GM13976 (cell line): ENCODE data around the gene CCNG2.

Source experiments
- DNase-seq: peaks from one replicate; pipeline ENCODE4 v3.0.0; 2012; ENCODE audit warnings: low spot score
- in situ Hi-C: fragments of 300-500 bp; cut with MboI; formaldehyde crosslinking; loops from one replicate; pipeline ENCODE4 v1.12.0; 2022; ENCODE audit warnings: low sequenced_read_pairs, mixed read lengths, inconsistent platforms; ENCODE audit not compliant: unreplicated experiment
- TF ChIP-seq, protein P1 (sequence below): IDR thresholded peaks from 2 replicates; pipeline ENCODE4 v1.5.1; 2012; ENCODE audit warnings: borderline replicate concordance, mild to moderate bottlenecking; ENCODE audit not compliant: insufficient read depth; ENCODE audit errors: extremely low read depth, missing control alignments, control extremely low read depth

Gene CCNG2

DNA sequence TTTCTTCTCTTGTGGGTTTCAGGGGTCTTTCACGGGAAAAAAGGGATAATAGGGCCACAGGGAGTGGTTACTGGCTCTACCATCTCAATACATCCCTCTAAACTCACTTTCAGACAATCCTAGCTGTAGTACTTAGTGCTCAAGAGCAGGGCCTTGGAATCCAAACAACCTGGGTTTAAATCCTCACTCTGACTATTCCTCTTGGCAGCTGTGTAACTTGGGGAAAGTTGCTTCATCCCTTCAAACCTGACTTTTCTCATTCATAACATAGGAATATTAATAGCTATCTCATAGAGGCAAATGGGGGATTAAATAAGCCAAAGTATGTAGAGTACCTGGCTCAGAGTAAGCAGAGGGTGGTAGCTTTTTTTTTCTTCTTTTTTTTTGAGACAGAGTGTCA lies 32.4 kb downstream of the CCNG2 start:
- TF ChIP-seq, protein P1, sequence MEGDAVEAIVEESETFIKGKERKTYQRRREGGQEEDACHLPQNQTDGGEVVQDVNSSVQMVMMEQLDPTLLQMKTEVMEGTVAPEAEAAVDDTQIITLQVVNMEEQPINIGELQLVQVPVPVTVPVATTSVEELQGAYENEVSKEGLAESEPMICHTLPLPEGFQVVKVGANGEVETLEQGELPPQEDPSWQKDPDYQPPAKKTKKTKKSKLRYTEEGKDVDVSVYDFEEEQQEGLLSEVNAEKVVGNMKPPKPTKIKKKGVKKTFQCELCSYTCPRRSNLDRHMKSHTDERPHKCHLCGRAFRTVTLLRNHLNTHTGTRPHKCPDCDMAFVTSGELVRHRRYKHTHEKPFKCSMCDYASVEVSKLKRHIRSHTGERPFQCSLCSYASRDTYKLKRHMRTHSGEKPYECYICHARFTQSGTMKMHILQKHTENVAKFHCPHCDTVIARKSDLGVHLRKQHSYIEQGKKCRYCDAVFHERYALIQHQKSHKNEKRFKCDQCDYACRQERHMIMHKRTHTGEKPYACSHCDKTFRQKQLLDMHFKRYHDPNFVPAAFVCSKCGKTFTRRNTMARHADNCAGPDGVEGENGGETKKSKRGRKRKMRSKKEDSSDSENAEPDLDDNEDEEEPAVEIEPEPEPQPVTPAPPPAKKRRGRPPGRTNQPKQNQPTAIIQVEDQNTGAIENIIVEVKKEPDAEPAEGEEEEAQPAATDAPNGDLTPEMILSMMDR, result no peak
- no peak for DNase-seq
- in situ Hi-C loops, result no loop called here

GRCh38 chr4:77190053-77190452 lies 33.0 kb downstream of the CCNG2 start:
- in situ Hi-C loops, result no loop called here

DNA sequence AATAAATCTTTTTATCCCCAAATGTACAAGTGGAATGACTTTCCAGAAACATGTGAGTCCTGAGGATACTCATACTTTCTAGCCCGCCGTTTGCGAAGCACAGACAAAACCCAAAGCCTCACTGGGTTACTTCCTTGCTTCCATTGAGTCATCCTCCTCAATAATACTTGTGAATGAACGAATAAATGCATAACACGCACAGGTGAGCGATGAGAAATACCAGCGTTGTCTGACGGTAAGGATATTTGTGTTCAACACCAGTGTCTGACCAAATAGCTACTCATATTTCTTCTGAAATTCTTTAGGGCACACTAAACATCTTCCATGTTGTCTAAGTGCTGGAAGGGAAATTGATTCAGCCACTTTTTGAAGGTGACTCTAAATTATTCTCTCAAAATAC lies 36.0 kb downstream of the CCNG2 start:
- in situ Hi-C loops, result no loop called here
- TF ChIP-seq, protein P1, result no peak
- no peak for DNase-seq

More at GRCh38 chr4:77190053-77190452, 33.0 kb downstream of the CCNG2 start:
- TF ChIP-seq, protein P1, result no peak
- DNase-seq, result no peak

DNA sequence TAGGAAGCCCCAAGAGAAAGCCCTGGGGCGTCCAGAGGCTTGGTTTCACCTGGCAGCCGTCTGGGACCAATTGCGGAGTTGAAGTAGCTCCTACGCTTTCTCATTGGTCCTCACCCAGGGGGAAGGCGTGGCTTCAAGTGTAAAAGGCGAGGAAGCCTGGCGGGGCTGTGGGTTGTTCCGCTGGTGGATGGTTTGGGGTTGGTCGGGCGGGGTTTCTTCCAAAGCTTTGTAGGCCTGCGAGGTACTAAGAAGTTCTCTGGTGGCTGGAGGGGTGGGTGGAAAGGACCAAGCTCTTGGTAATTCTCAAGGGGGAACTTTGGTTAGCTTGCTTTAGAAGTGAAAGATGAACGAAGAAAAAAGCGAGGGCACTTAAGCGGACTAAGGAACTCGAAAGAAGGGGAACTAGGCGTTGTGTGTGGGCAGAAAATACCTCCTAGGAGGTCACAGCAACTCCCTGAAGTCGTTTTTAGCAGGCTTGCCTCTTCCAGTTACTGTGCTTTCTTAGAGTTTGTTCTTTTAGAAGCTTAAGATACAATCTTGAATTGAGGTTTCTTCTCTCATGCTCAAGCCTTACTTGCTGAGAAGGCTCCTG lies 36.6 kb downstream of the CCNG2 start:
- DNase-seq, result peak; percentile 85
- TF ChIP-seq, protein P1, result no peak
- in situ Hi-C loops, result no loop called here

GRCh38 chr4:77194366-77194765 lies 37.4 kb downstream of the CCNG2 start:
- TF ChIP-seq, protein P1, result no peak
- DNase-seq, result peak; percentile 13
- in situ Hi-C loops, result no loop called here

DNA sequence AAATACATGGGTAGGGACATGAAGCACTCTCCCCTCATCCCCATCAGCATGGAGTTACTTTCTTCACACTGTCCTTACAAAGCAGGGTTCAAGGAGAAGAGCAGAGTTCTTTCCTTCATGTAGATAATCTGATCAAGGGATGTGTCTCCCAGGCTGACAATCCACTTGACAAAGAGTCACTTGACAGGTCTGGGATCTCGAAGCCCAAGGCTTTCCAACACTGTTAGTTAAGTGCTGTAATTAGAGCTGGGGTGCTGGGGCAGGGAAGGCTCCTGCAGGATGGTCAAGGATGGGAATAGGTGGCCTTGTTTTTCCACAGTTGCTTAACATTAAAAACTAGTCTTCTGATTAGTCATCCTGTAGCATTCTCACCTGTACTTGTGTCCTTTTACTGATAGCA lies 38.0 kb downstream of the CCNG2 start:
- DNase-seq, result no peak
- in situ Hi-C loops, result no loop called here
- TF ChIP-seq, protein P1, result no peak
